ENCODE measurements around the gene ATPAF1. TPM values are rescaled to one million over a fixed set of nuclear protein-coding genes. Genes with fewer than 3 reads are reported as not detected.

ATPAF1 gene
- 10 to 100 TPM; 56.8 to 62.6 TPM for total RNA-seq

GRCh38 chr1:46667782-46668760 lies at the start of gene ATPAF1:
Gene ATPAF1 (minus strand): TSS chr1:46668364. CDS start chr1:46668322, 42 bp downstream.

GRCh38 chr1:46671554-46671953 lies 3.4 kb upstream of the ATPAF1 start, which contains the start of gene TEX38:
Gene TEX38 (plus strand): TSS chr1:46671854. CDS start chr1:46671935, 81 bp downstream.

GRCh38 chr1:46616277-46617107 lies 51.7 kb downstream of the ATPAF1 start, which contains the start of gene MOB3C:
Gene MOB3C (minus strand): TSS chr1:46616811. CDS start chr1:46613321, 3,490 bp downstream.

GRCh38 chr1:46603858-46604549 lies 64.2 kb downstream of the ATPAF1 start, which contains the start of gene MKNK1:
Gene MKNK1 (minus strand): TSS chr1:46604268. CDS start chr1:46583327, 20,941 bp downstream.

Other genes with a start within 250 kb of the ATPAF1 start
- under 1 TPM in 1 of 2 donors, not detected in 1; under 0.01 TPM for gene DMBX1, start 178.5 kb downstream of the ATPAF1 start, total RNA-seq
- not detected for gene KNCN, start 116.7 kb downstream of the ATPAF1 start, total RNA-seq
- gene MKNK1, start 64.1 kb downstream of the ATPAF1 start, total RNA-seq = 10 to 100 TPM; 17.6 to 22.0 TPM
- gene MOB3C, start 51.6 kb downstream of the ATPAF1 start, total RNA-seq = 1 to 10 TPM; 5.7 to 5.9 TPM
- gene TEX38, start 3.5 kb upstream of the ATPAF1 start, total RNA-seq = not detected
- 10 to 100 TPM; 67.3 to 69.9 TPM for gene EFCAB14, start 50.8 kb upstream of the ATPAF1 start, total RNA-seq
- not detected for gene CYP4B1, start 130.7 kb upstream of the ATPAF1 start, total RNA-seq

Data from melanocyte of skin (primary cell).